ENCODE measurements around the gene VPS51.

Gene VPS51

GRCh38 chr11:65133724-65134123, 37.7 kb downstream of the VPS51 start:
- DNase-seq (ENCODE audit: low read depth, low spot score): no peak
- TF ChIP-seq CTCF (IDR thresholded peaks at IDR 0.05; ENCODE audit: insufficient read depth, low read length, missing control alignments): no peak
- CTCF ChIA-PET: interaction anchor here (1.0 kb wide), 2 partner anchors 12 to 23 kb away, joined by 4 read pairs; partner anchors contain the start of genes FAU and MRPL49
- peak overlapping the region; percentile 95 for H3K4me3 ChIP-seq (ENCODE audit: low read depth, low read length)
- POLR2A ChIA-PET: interaction anchor here (1.4 to 3.1 kb wide), 3 partner anchors 12 to 16 kb away, joined by 4 to 20 read pairs (median 7); partner anchors contain the start of genes FAU, MRPL49 and ZNHIT2

GRCh38 chr11:65134240-65134951, 38.4 kb downstream of the VPS51 start, which contains the start of gene SYVN1:
TSS of gene SYVN1 (minus strand) at chr11:65134519. CDS start at chr11:65133601, 918 bp downstream.
- TF ChIP-seq CTCF (IDR thresholded peaks at IDR 0.05; ENCODE audit: insufficient read depth, low read length, missing control alignments): no peak
- peak within 1 kb of the TSS; percentile 95 for H3K4me3 ChIP-seq (ENCODE audit: low read depth, low read length)
- CTCF ChIA-PET: interaction anchor here (0.8 to 2.4 kb wide), 10 partner anchors 13 to 287 kb away, joined by 3 to 11 read pairs (median 4); partner anchors contain the start of genes FAU, MRPL49 and ZNHIT2
- POLR2A ChIA-PET: interaction anchor here (0.9 to 3.1 kb wide), 9 partner anchors 9 to 47 kb away, joined by 3 to 20 read pairs (median 4); partner anchors contain the start of genes CAPN1, FAU, MRPL49 and ZNHIT2
- peak; percentile 40 for DNase-seq (ENCODE audit: low read depth, low spot score)

GRCh38 chr11:65134952-65135632, 39.1 kb downstream of the VPS51 start:
- ChIA-PET CTCF (interaction anchor here (0.8 to 2.4 kb wide), 8 partner anchors 13 to 287 kb away, joined by 3 to 11 read pairs (median 4); partner anchors contain the start of gene ZNHIT2), POLR2A (interaction anchor here (0.5 to 3.1 kb wide), 11 partner anchors 10 to 289 kb away, joined by 3 to 20 read pairs (median 4); partner anchors contain the start of genes CAPN1, FAU, MRPL49 and NEAT1)
- no peak for TF ChIP-seq CTCF (IDR thresholded peaks at IDR 0.05; ENCODE audit: insufficient read depth, low read length, missing control alignments)
- H3K4me3 ChIP-seq (ENCODE audit: low read depth, low read length): peak overlapping the region; percentile 95
- DNase-seq (ENCODE audit: low read depth, low spot score): peak; percentile 87

GRCh38 chr11:65135633-65136145, 39.7 kb downstream of the VPS51 start:
- DNase-seq (ENCODE audit: low read depth, low spot score): no peak
- TF ChIP-seq CTCF (IDR thresholded peaks at IDR 0.05; ENCODE audit: insufficient read depth, low read length, missing control alignments): no peak
- ChIA-PET CTCF (interaction anchor here (0.8 to 2.4 kb wide), 7 partner anchors 12 to 194 kb away, joined by 3 to 11 read pairs (median 4); partner anchors contain the start of genes TM7SF2 and ZNHIT2), POLR2A (interaction anchor here (0.5 to 3.1 kb wide), 9 partner anchors 10 to 290 kb away, joined by 3 to 20 read pairs (median 4); partner anchors contain the start of genes CAPN1, FAU, MRPL49 and NEAT1)
- H3K4me3 ChIP-seq (ENCODE audit: low read depth, low read length): peak overlapping the region; percentile 95

- TF ChIP-seq CTCF (IDR thresholded peaks at IDR 0.05; ENCODE audit: insufficient read depth, low read length, missing control alignments): no peak
- no peak for DNase-seq (ENCODE audit: low read depth, low spot score)
- no peak overlapping the region for H3K4me3 ChIP-seq (ENCODE audit: low read depth, low read length)
- ChIA-PET POLR2A (no interaction called here), CTCF (interaction anchor here (1.3 to 2.4 kb wide), 5 partner anchors 11 to 193 kb away, joined by 3 to 11 read pairs (median 4); partner anchors contain the start of genes TM7SF2 and ZNHIT2)
Measured at GRCh38 chr11:65136515-65137096, 40.6 kb downstream of the VPS51 start.
